Activated B cell treated with CpG ODN at 0.5 μM for 24 hours (primary cell): ENCODE measurements around the gene ZNF366. TPM values are rescaled to one million over a fixed set of nuclear protein-coding genes. Genes with fewer than 3 reads are reported as not detected.

ENCODE experiments used
- ATAC-seq: fragments of 200-7000 bp; cut with Tn5 transposase; one replicate; pipeline ENCODE4 v1.10.0; 2021; ENCODE audit warnings: low read depth, mild to moderate bottlenecking, moderate library complexity
- CTCF ChIA-PET: fragments of 350-600 bp; sonication (Branson Sonifier 250); formaldehyde crosslinking; loops from one replicate; lab custom pipeline; 2021; ENCODE audit warnings: antibody characterized with exemption; lab: Charles Lee
- POLR2A ChIA-PET: fragments of 350-600 bp; sonication (Branson Sonifier 250); formaldehyde crosslinking; loops from one replicate; lab custom pipeline; 2021; ENCODE audit warnings: antibody characterized with exemption; lab: Charles Lee
- DNase-seq: peaks from one replicate; pipeline ENCODE4 v3.0.0; 2022
- H3K27ac Mint-ChIP-seq: one replicate; pipeline ENCODE4 v1.8.0; 2020; ENCODE audit warnings: mixed read lengths
- H3K27me3 Mint-ChIP-seq: one replicate; pipeline ENCODE4 v1.8.0; 2021; ENCODE audit warnings: mixed read lengths
- H3K36me3 Mint-ChIP-seq: one replicate; pipeline ENCODE4 v1.8.0; 2021; ENCODE audit warnings: low read depth, mixed read lengths
- H3K4me1 Mint-ChIP-seq: one replicate; pipeline ENCODE4 v1.8.0; 2021; ENCODE audit warnings: mixed read lengths
- H3K4me3 Mint-ChIP-seq: one replicate; pipeline ENCODE4 v1.8.0; 2020; ENCODE audit warnings: mild to moderate bottlenecking, mixed read lengths
- H3K9me3 Mint-ChIP-seq: one replicate; pipeline ENCODE4 v1.8.0; 2020; ENCODE audit warnings: mixed read lengths
- CTCF ChIP-seq: fragments of 200-600 bp; IDR thresholded peaks from one replicate; pipeline ENCODE4 v1.8.0; 2022; ENCODE audit warnings: antibody characterized with exemption, mild to moderate bottlenecking
- intact Hi-C: fragments of 100-400 bp; cut with micrococcal nuclease; formaldehyde crosslinking; loops from one replicate; pipeline ENCODE4 v1.15.1; 2024
- total RNA-seq: library from RNA; stranded (reverse); gene quantifications from 2 replicates; pipeline ENCODE4 v1.2.3, GENCODE V29; 2022

The ZNF366 gene
- total RNA-seq, 1 donor from 2014 or later = not detected

GRCh38 chr5:72465601-72466563 is 41.3 kb downstream of the ZNF366 start:
- H3K4me3 Mint-ChIP-seq = no peak overlapping the region
- H3K4me1 Mint-ChIP-seq = peaks cover 13% of the 10 kb centered on the region
- POLR2A ChIA-PET = no interaction called here
- no peaks in the 10 kb centered on the region for H3K9me3 Mint-ChIP-seq
- TF ChIP-seq CTCF = no peak
- no peaks in the 10 kb centered on the region for H3K36me3 Mint-ChIP-seq
- ATAC-seq = no peak
- intact Hi-C loops = no loop called here
- H3K27me3 Mint-ChIP-seq = no peaks in the 10 kb centered on the region
- no peak overlapping the region for H3K27ac Mint-ChIP-seq
- CTCF ChIA-PET = no interaction called here
- no peak for DNase-seq

- no peaks in the 10 kb centered on the region for H3K27me3 Mint-ChIP-seq
- CTCF ChIA-PET = no interaction called here
- H3K27ac Mint-ChIP-seq = no peak overlapping the region
- DNase-seq (no peak), ATAC-seq (no peak)
- POLR2A ChIA-PET = no interaction called here
- no peaks in the 10 kb centered on the region for H3K9me3 Mint-ChIP-seq
- H3K36me3 Mint-ChIP-seq = no peaks in the 10 kb centered on the region
- no peak for TF ChIP-seq CTCF
- intact Hi-C loops = no loop called here
- no peak overlapping the region for H3K4me3 Mint-ChIP-seq
- peaks cover 13% of the 10 kb centered on the region for H3K4me1 Mint-ChIP-seq
These were observed 42.1 kb downstream of the ZNF366 start for GRCh38 chr5:72465066-72465465.

GRCh38 chr5:72464071-72464470 is 43.1 kb downstream of the ZNF366 start:
- CTCF ChIA-PET = no interaction called here

GRCh38 chr5:72463449-72464052 is 43.7 kb downstream of the ZNF366 start:
- no peak for DNase-seq
- Mint-ChIP-seq H3K9me3 (no peaks in the 10 kb centered on the region), H3K36me3 (no peaks in the 10 kb centered on the region), H3K27ac (no peak overlapping the region), H3K4me1 (peaks cover 13% of the 10 kb centered on the region), H3K4me3 (no peak overlapping the region), H3K27me3 (no peaks in the 10 kb centered on the region)
- intact Hi-C loops = no loop called here
- TF ChIP-seq CTCF = no peak
- CTCF ChIA-PET = no interaction called here
- POLR2A ChIA-PET = no interaction called here
- ATAC-seq = no peak

More at GRCh38 chr5:72464071-72464470, 43.1 kb downstream of the ZNF366 start:
- no peaks in the 10 kb centered on the region for H3K27me3 Mint-ChIP-seq
- intact Hi-C loops = no loop called here
- POLR2A ChIA-PET = no interaction called here
- ATAC-seq (no peak), DNase-seq (no peak)
- H3K4me1 Mint-ChIP-seq = peaks cover 13% of the 10 kb centered on the region
- TF ChIP-seq CTCF = no peak
- no peaks in the 10 kb centered on the region for H3K9me3 Mint-ChIP-seq
- no peak overlapping the region for H3K4me3 Mint-ChIP-seq
- no peaks in the 10 kb centered on the region for H3K36me3 Mint-ChIP-seq
- H3K27ac Mint-ChIP-seq = no peak overlapping the region

- DNase-seq (no peak), ATAC-seq (no peak)
- H3K27me3 Mint-ChIP-seq = no peaks in the 10 kb centered on the region
- no peak overlapping the region for H3K4me3 Mint-ChIP-seq
- ChIA-PET POLR2A (no interaction called here), CTCF (no interaction called here)
- H3K9me3 Mint-ChIP-seq = no peaks in the 10 kb centered on the region
- peaks cover 6% of the 10 kb centered on the region for H3K4me1 Mint-ChIP-seq
- no peak overlapping the region for H3K27ac Mint-ChIP-seq
- H3K36me3 Mint-ChIP-seq = no peaks in the 10 kb centered on the region
- TF ChIP-seq CTCF = no peak
- intact Hi-C loops = no loop called here
These were observed 46.8 kb downstream of the ZNF366 start for GRCh38 chr5:72460413-72460812.
